Measurements from ENCODE around the gene PAX5.
"Not testable (repeated sequence)": the region's sequence is repeated elsewhere in the genome, so short reads cannot be mapped to it uniquely, and the experiment has no call there.

Gene PAX5

DNA sequence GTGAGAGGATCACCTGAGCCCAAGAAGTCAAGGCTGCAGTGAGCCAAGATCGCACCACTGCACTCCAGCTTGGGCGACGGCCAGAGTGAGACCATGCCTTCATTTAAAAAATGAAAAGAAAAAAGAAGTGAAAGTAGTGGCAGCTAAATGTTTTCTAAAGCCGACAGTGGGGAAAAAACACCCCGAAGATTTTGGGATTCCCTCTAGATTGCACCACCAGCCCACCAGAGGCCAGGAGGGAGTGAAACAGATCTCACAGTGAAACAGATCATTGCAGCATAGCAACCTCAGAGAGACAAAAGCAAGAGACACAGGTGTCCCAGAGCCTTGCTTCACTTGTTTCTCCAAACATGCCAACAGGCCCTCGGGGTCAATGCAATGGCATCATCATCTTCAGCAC is 156.8 kb downstream of the PAX5 start:
- Histone ChIP-seq H3K36me3 (ENCODE audit: control insufficient read depth, insufficient read depth, low read length) (no peaks in the 10 kb centered on the region), H3K4me1 (ENCODE audit: control insufficient read depth, insufficient read depth, low read length) (no peaks in the 10 kb centered on the region), H3K9ac (ENCODE audit: low read length) (no peak overlapping the region), H3K27ac (ENCODE audit: low read depth, low read length) (no peak overlapping the region), H3K4me3 (ENCODE audit: low read length) (no peak overlapping the region), H3K27me3 (ENCODE audit: control insufficient read depth, insufficient read depth, low read length) (peaks cover 3% of the 10 kb centered on the region)

DNA sequence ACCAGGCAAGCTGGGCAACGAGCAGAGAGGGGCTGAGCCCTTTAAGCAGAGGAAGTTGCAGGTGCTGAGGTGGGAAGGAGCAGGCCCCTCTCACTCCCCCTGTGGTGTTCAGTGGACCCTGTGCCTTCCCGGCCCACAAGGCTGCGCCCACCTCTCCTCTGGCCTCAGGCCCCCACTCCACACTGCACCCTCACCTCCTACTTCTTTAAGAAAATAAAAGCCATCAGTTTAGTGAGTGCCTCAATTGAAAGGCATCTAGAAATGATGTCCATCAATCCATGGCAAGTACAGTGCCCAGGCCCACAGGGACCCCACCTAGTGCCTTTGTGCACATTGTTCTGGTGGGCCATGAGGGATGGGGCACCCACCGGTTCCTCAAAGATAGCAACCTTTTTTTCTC is 158.0 kb downstream of the PAX5 start:
- no peaks in the 10 kb centered on the region for H3K4me1 ChIP-seq (ENCODE audit: control insufficient read depth, insufficient read depth, low read length)
- H3K27ac ChIP-seq (ENCODE audit: low read depth, low read length) = no peak overlapping the region
- H3K36me3 ChIP-seq (ENCODE audit: control insufficient read depth, insufficient read depth, low read length) = no peaks in the 10 kb centered on the region
- no peak overlapping the region for H3K4me3 ChIP-seq (ENCODE audit: low read length)
- peaks cover 3% of the 10 kb centered on the region for H3K27me3 ChIP-seq (ENCODE audit: control insufficient read depth, insufficient read depth, low read length)
- no peak overlapping the region for H3K9ac ChIP-seq (ENCODE audit: low read length)

DNA sequence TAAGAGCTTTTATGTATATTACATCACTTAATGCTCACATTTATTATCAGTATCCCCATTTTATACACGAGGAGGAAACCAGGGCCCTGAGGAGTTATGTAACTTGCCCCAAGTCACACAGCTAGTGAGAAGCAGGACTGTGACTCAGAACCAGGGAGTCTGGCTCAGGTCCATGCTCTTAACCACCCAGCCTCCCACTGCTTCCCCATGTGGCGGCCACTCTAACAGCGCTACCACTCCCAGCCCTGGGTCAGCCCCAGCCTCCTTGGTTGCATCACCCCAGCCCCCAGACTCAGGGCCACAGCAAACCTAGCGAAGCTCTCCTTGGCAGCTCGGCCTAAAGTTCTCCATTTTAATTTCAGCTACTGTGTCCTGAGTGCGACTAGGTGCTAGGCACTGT is 159.1 kb downstream of the PAX5 start:
- Histone ChIP-seq H3K27ac (ENCODE audit: low read depth, low read length) (no peak overlapping the region), H3K27me3 (ENCODE audit: control insufficient read depth, insufficient read depth, low read length) (peaks cover 3% of the 10 kb centered on the region), H3K9ac (ENCODE audit: low read length) (no peak overlapping the region), H3K4me3 (ENCODE audit: low read length) (no peak overlapping the region), H3K4me1 (ENCODE audit: control insufficient read depth, insufficient read depth, low read length) (no peaks in the 10 kb centered on the region), H3K36me3 (ENCODE audit: control insufficient read depth, insufficient read depth, low read length) (no peaks in the 10 kb centered on the region)

DNA sequence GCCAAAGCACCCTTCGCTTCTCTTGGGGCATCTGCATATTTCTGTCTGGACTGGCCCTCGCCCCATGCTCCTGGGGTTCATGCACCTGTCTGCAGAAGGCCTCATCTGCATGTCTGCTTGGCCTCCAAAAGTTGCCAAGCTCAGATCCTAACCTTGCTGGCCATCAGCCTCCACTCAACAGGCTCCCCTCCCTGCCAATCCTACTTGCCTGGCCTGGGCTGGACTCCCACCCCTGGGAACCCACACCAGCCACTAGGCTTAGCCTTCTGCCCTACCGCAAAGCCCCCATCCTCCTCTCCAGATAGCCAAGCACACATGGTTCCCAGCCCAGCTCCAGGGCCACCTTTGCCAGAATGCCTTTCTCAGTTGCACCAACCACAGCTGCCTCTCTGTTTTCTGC is 159.8 kb downstream of the PAX5 start:
- Histone ChIP-seq H3K9ac (ENCODE audit: low read length) (no peak overlapping the region), H3K4me3 (ENCODE audit: low read length) (no peak overlapping the region), H3K4me1 (ENCODE audit: control insufficient read depth, insufficient read depth, low read length) (no peaks in the 10 kb centered on the region), H3K36me3 (ENCODE audit: control insufficient read depth, insufficient read depth, low read length) (no peaks in the 10 kb centered on the region), H3K27me3 (ENCODE audit: control insufficient read depth, insufficient read depth, low read length) (peaks cover 3% of the 10 kb centered on the region), H3K27ac (ENCODE audit: low read depth, low read length) (no peak overlapping the region)

DNA sequence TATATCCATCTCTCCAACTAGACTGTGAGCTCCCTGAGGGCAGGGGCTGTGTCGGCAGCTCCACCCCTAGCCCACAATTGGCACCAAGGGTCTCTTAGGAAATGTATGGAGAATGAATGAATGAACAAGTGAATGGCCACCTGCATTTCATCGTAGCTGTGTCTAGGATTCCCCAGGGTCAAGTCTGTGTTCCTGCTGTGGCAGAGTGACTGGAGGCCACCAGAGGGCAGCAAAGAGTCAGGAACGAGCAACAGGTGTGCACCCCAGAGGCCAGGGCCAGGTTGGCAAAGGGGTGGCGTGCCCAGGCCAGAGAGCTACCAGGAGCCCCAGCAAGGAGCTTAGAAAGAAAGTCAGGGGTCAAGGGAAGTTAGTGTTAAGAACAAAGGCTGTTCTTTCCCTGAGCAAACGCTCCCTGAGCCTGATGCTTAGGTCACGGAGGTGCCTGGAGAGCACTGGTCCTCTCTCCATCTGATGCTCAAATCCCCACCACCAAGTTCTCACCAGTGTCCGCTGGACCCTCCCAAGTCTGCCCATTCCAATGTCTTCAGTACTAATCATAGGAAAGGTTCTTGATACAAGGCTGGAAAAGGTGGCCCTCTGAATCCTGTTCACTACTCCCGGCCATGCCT is 160.7 kb downstream of the PAX5 start:
- Histone ChIP-seq H3K27ac (ENCODE audit: low read depth, low read length) (no peak overlapping the region), H3K36me3 (ENCODE audit: control insufficient read depth, insufficient read depth, low read length) (no peaks in the 10 kb centered on the region), H3K9ac (ENCODE audit: low read length) (no peak overlapping the region), H3K4me1 (ENCODE audit: control insufficient read depth, insufficient read depth, low read length) (no peaks in the 10 kb centered on the region), H3K4me3 (ENCODE audit: low read length) (no peak overlapping the region), H3K27me3 (ENCODE audit: control insufficient read depth, insufficient read depth, low read length) (peaks cover 3% of the 10 kb centered on the region)

DNA sequence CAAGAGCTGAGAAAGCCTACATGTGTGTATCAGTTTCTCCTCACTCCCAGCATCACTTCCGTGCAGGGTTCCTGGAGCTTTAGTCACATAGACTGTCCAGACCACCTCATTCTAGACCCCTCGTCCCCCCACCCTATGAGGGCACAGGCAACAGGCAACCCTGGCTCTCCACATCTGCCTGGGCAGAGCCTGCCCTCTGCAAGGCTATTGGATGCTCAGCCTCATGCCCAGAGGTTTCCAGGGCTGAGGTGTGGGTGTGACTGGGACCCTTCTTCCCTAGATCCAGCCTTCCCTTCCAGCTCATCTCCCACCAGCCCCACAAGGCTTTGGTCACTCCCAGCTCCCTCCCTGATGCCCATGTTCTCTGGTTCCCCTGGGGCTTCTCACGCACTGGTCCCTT is 161.4 kb downstream of the PAX5 start:
- no peak overlapping the region for H3K9ac ChIP-seq (ENCODE audit: low read length)
- no peak overlapping the region for H3K27ac ChIP-seq (ENCODE audit: low read depth, low read length)
- no peaks in the 10 kb centered on the region for H3K4me1 ChIP-seq (ENCODE audit: control insufficient read depth, insufficient read depth, low read length)
- H3K4me3 ChIP-seq (ENCODE audit: low read length) = no peak overlapping the region
- no peaks in the 10 kb centered on the region for H3K36me3 ChIP-seq (ENCODE audit: control insufficient read depth, insufficient read depth, low read length)
- H3K27me3 ChIP-seq (ENCODE audit: control insufficient read depth, insufficient read depth, low read length) = peaks cover 3% of the 10 kb centered on the region

DNA sequence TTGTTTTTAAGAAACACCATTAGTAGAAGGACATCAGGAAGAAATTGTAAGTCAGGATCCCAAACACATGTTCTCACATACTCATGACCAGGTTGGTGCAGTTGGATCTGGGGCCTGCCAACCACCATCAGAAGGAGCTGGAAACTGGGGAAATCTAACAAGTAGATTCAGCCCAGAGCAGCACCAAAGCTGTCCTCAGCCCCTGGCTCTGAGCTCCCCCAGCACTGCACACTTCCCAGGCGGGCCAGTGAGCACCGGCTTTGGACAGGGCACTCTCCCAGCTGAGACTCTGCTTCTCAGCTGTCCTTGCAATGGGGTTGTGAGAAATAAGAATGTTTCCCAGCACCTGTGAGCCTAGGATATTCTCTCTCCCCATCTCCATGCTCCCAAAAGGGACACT is 162.5 kb downstream of the PAX5 start:
- no peak overlapping the region for H3K9ac ChIP-seq (ENCODE audit: low read length)
- H3K4me3 ChIP-seq (ENCODE audit: low read length) = no peak overlapping the region
- no peaks in the 10 kb centered on the region for H3K4me1 ChIP-seq (ENCODE audit: control insufficient read depth, insufficient read depth, low read length)
- no peak overlapping the region for H3K27ac ChIP-seq (ENCODE audit: low read depth, low read length)
- peaks cover 3% of the 10 kb centered on the region for H3K27me3 ChIP-seq (ENCODE audit: control insufficient read depth, insufficient read depth, low read length)
- H3K36me3 ChIP-seq (ENCODE audit: control insufficient read depth, insufficient read depth, low read length) = no peaks in the 10 kb centered on the region

DNA sequence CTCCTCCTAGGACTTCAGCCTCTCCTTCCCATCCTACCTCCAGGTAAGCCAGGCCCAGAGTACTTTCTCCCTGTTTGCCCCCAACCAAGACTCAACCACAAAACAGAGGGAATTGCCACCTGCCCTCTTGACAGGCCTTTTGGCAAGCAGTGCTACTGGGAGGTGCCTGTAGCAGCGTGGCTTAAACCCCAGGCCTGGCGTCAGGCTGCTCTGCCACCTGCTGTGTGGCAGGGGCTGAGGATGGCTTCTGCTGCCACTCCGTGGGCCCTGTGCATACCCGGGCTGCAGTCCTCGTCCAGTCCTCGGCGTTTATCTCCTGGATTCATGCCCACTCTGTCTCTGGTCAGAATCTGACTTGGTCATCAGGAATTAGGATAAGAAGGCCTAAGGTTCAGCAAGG is 163.1 kb downstream of the PAX5 start:
- H3K4me3 ChIP-seq (ENCODE audit: low read length) = no peak overlapping the region
- no peaks in the 10 kb centered on the region for H3K4me1 ChIP-seq (ENCODE audit: control insufficient read depth, insufficient read depth, low read length)
- H3K27ac ChIP-seq (ENCODE audit: low read depth, low read length) = no peak overlapping the region
- peaks cover 1% of the 10 kb centered on the region for H3K27me3 ChIP-seq (ENCODE audit: control insufficient read depth, insufficient read depth, low read length)
- no peak overlapping the region for H3K9ac ChIP-seq (ENCODE audit: low read length)
- no peaks in the 10 kb centered on the region for H3K36me3 ChIP-seq (ENCODE audit: control insufficient read depth, insufficient read depth, low read length)

DNA sequence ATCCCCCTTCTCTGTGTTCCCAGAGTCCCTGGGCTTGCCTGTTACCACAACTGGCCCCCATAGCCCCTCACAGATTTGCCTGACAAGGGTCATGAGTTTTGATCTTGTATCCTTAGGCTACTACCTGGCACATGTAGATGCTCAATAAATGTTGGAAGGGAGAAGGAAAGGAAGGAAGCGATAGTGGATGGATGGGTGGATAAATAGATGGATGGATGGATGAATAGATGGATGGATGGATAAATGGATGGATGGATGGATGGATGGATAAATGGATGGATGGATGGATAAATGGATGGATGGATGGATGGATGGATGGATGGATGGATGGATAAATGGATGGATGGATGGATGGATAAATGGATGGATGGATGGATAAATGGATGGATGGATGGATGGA is 164.5 kb downstream of the PAX5 start:
- not testable (repeated sequence) for H3K27me3 ChIP-seq (ENCODE audit: control insufficient read depth, insufficient read depth, low read length); H3K27ac ChIP-seq (ENCODE audit: low read depth, low read length); H3K4me1 ChIP-seq (ENCODE audit: control insufficient read depth, insufficient read depth, low read length); H3K4me3 ChIP-seq (ENCODE audit: low read length); H3K9ac ChIP-seq (ENCODE audit: low read length); H3K36me3 ChIP-seq (ENCODE audit: control insufficient read depth, insufficient read depth, low read length)

DNA sequence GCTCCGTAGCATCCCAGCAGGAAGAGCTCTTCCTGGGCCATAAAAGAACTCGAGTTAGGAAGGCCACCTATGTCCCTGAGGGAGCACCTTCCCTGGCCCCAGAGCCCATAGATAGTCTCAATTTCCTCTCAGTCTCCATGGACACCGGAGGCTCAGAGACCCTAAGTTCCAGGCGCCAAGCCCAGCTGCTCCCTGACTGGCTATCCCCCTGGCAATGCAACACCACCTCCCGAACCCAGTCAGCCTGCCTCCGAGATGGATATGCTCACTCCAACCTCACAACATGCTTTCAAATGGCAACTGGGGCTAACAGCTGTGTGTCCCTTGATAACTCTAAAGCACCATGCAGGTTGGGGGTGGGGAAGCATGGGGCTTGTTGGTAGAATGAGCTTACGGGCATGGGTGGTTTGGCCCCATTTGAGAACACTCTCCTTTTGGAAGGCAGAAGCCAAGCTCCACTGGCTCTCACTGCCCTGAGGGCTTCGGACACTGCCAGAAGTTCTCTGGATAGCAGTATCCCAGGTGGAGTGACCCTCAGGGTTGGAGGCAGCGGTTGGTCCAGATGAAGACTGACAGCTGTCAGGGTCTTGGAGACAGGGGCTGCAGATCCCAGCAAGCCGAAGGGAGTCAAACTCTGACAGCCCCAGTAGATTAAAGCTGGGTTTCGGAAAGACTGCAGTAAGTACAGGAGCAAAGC is 165.3 kb downstream of the PAX5 start:
- H3K9ac ChIP-seq (ENCODE audit: low read length) = no peak overlapping the region
- no peak overlapping the region for H3K27ac ChIP-seq (ENCODE audit: low read depth, low read length)
- H3K4me1 ChIP-seq (ENCODE audit: control insufficient read depth, insufficient read depth, low read length) = no peaks in the 10 kb centered on the region
- H3K27me3 ChIP-seq (ENCODE audit: control insufficient read depth, insufficient read depth, low read length) = no peaks in the 10 kb centered on the region
- H3K4me3 ChIP-seq (ENCODE audit: low read length) = no peak overlapping the region
- H3K36me3 ChIP-seq (ENCODE audit: control insufficient read depth, insufficient read depth, low read length) = no peaks in the 10 kb centered on the region

DNA sequence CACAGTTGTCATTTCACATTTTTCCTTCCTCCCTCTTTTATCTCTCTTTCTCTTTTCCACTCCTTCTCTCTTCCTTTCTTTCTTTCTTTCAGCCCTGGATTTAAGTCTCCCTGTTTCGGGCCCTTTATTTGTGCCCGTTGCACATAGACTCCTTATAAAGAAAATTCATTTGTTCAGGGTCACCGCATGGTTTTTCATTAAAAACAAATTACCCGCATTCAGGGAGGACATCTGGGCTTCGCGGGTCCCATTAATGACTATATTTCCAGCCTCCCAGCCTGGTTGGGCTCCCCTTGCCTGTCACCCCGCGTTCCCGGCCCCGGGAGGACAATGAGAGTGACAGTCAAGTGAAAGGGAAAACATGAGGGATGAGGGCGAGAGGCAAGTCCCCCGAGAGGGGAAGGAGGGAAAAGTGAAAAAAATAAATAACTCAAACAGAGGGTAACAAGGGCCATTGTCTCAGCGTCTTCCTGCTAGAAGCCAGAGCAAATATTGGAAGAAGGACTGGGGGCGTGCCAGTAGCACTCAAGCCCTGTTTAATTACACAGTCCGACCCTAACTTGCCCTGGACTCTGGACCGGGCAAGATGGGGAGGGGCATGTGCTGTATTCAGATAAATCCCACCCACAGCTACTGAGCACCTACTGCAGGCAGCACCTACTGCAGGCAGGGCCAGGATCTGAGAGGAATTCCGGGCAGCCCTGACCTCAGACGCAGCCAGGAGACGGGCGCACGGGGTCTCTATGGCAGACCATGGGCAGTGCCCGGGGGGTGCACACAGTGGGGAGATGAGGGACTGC is 166.2 kb downstream of the PAX5 start:
- H3K27me3 ChIP-seq (ENCODE audit: control insufficient read depth, insufficient read depth, low read length) = no peaks in the 10 kb centered on the region
- H3K36me3 ChIP-seq (ENCODE audit: control insufficient read depth, insufficient read depth, low read length) = no peaks in the 10 kb centered on the region
- H3K27ac ChIP-seq (ENCODE audit: low read depth, low read length) = no peak overlapping the region
- no peak overlapping the region for H3K4me3 ChIP-seq (ENCODE audit: low read length)
- H3K4me1 ChIP-seq (ENCODE audit: control insufficient read depth, insufficient read depth, low read length) = no peaks in the 10 kb centered on the region
- H3K9ac ChIP-seq (ENCODE audit: low read length) = no peak overlapping the region

DNA sequence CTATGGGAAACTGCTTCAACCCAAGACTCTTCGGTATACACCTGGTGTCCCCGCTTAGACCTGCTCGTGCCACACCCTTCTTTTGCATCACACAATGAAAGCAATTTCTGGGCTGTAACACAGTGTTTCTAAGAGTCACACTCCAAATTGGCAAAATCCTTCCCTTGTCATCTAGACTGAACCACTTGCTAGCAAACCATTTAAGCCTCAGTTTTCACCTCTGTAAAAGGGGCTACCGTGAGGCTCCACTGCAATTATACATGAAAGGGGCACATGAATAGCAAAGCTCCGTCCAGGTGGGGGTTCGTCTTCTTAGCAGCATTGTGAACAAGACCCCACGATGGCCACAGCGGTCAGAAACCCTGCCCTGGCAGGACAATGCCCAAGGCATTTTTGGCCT is 166.8 kb downstream of the PAX5 start:
- H3K9ac ChIP-seq (ENCODE audit: low read length) = no peak overlapping the region
- no peaks in the 10 kb centered on the region for H3K4me1 ChIP-seq (ENCODE audit: control insufficient read depth, insufficient read depth, low read length)
- no peak overlapping the region for H3K4me3 ChIP-seq (ENCODE audit: low read length)
- no peaks in the 10 kb centered on the region for H3K27me3 ChIP-seq (ENCODE audit: control insufficient read depth, insufficient read depth, low read length)
- H3K36me3 ChIP-seq (ENCODE audit: control insufficient read depth, insufficient read depth, low read length) = no peaks in the 10 kb centered on the region
- H3K27ac ChIP-seq (ENCODE audit: low read depth, low read length) = no peak overlapping the region

Data from rectal smooth muscle tissue (tissue), 1 donor.